Stimulated activated CD4-positive, alpha-beta T cell treated with anti-CD3 and anti-CD28 coated beads, Interleukin-1b, Interleukin-23, amount 100 ng/mL, for 48 hours (primary cell): ENCODE data around the gene RAB8A.

Experiments used
- DNase-seq: peaks from one replicate; pipeline ENCODE4 v3.0.0-alpha.2; 2020

RAB8A gene

DNA sequence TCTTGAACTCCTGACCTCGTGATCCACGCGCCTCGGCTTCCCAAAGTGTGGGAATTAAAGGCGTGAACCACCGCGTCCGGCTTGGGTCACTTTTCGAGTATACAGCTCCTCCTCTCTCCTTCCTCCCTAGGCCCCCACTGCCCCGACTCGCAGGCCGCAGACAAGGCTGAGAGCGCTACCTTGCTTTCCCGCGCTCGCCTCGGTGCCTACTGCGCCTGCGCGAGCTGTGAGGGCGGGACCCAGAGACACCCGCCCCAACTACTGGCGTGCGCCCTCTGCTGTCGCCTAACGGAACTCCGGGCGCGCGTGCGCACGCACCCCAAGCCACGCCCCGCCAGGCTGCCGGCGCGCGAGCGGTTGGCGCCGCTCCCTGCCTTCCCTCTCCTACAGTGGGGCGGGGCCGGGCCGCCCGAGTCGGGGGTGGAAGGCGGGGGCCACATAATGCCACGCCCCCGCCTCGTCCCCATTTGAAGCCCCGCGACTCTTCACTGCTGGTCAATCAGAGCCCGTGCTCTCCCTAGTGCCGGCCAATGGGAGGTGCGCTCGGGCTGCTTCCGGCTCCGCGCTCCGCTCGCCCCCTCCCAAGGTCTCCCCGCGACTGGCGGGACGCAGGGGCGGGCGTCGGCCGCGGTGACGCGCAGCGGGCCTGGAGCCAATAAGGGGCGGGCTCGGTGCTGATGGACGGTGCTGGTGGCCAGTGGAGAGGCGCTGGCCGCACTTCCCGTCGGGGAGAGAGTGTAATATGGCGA lies at the start of gene RAB8A:
RAB8A (plus strand) TSS at position 730 of the 749 bp plus-strand sequence; CDS start at position 743, 13 bp downstream.
- peak; percentile 98 for DNase-seq

DNA sequence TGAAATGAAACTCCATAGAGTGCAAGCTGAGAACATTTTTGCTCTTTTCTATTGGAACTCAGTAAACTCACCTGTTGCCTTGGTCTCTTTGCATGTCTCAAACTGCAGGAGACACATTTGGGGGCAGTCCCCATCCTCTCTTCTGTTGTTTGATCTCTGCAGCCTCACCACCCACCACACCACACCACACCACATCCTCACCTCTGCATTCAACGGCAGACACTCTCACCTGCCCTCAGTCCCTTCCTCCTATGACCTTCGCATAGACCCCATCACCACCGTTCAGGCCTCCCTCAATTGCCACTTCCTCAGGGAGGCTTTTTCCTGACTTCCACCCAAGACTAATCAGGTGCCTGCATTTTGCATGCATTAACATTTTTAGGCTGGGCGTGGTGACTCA lies 49.7 kb upstream of the RAB8A start:
- DNase-seq = no peak

DNA sequence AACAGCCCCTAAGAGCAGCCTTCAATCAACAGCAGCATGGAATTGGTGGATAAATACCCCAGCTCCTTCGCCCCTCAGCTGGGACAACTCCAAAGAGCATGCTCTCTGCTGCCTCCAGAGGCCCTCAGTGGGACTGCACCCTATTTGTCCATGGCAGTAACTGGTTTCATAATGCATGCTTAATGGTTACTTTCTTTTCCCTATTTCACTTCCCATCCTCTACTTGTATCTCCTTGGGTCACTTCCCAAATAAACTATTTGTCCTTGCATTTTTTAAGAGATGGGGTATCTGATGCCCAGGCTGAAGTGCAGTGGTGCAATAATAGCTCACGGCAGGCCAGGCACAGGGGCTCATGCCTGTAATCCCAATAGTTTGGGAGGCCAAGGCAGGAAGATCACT lies 48.9 kb upstream of the RAB8A start:
- peak; percentile 66 for DNase-seq

DNA sequence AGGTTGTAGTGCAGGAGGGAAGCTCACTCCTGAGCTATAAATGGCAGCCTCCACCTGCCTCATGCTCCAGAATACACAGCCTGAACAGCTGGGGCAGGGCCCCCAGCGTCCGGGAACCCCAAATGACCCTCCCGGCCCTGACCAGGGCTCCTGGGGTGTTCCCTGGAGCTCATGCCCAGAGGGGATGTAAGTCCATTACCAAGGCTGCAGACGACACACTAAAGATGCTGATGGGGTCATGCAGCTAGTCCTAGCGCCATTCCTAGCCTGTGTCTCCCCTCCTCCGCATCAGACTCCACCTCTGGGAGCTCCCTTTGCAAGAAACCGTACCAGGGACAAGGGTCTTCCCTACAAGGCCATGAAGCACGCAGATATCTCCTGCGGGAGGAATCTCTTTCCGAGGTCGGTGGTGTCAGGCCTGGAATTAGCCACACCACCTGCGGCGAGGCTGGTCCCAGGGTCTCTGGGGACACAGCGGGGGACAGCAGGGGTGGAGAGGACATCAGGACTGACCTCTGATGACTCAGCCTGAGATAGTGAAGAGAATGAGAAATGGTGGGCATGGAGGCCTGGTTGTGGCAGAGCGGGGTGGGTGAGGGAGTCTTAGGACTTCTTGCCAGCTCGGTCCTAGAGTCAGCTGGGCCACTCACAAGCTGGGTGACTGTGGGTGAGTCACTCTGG lies 47.3 kb upstream of the RAB8A start:
- DNase-seq = no peak

DNA sequence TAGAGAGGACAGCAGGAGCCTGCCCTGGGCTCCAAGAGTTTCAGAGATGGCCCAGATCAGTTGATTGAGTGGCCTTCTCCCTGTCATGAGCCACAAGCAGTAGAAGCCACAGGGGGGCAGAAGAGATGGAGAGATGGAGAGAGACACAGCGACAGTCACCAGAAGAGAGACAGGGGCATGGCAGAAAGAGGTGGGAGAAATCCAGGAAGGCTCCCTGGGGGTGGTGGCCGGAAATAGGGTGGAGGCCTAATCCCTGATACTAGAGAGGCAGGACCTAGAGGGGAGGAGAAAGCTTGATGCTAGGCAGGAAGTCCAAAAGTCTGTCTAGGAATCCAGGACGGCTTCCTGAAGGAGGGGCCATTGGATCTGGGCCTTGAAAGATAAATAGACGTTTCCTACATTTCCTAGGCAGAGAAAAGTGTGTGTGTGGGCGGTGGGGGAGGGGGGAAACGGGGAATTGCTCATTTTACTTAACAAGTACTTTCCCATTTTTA lies 45.0 kb upstream of the RAB8A start:
- DNase-seq = peak; percentile 61

DNA sequence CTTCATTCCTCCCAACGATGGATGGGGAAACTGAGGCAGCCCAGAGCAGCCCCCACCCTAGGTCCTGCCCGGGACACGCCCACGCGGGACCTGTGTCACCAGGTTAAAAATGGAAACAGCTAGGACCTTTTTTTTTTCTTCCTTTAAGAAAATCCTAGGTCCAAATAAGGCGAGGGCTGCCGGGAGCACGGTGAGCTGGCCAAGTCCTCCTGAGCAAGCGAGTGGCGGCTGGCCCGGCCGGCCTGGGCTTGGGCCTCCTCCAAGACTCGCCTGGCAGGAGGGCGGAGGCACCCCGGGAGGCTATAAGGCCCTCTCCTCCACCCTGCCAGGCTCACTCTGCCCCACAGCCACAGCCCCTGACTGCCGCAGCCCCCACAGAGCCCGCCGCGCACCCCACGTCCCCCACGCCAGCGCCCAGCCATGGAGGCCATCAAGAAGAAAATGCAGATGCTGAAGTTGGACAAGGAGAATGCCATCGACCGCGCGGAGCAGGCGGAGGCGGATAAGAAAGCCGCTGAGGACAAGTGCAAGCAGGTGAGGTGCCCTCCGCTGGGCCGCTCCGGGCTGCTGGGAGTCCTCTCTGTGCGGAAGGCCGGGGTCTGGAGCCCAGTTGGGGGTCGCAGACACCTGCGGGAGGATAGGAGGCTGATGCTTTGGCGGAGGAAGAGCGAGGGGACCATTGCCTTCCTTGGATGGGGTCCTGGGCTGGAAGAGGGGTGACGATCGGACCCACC lies 44.3 kb upstream of the RAB8A start:
- no peak for DNase-seq

DNA sequence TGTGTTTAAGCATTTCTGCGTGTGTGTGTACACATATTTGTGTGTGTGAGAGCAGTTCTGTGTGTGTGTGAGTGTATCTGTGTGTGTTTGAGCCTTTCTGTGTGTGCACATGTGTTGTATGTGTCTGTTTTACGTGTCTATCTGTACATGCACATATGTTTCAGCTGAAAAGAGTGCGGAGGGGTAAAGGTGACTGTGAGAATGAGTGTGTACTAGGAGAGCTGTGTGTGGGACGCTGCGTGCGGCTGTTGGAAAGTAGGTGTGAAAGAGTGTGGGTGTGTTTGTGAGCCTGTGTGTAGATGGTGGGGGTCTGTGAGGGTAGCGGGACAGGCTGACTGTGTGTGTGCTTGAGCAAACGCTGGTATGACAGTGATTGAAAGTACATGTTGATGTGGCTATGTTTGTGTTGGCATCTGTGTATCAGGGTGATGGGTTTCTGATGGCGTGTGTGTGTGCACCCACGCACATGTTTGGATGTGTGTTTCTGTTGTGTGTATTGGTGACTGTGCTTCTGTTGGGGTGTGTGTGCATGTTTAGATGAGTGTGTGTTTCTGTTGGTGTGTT lies 42.9 kb upstream of the RAB8A start:
- no peak for DNase-seq

DNA sequence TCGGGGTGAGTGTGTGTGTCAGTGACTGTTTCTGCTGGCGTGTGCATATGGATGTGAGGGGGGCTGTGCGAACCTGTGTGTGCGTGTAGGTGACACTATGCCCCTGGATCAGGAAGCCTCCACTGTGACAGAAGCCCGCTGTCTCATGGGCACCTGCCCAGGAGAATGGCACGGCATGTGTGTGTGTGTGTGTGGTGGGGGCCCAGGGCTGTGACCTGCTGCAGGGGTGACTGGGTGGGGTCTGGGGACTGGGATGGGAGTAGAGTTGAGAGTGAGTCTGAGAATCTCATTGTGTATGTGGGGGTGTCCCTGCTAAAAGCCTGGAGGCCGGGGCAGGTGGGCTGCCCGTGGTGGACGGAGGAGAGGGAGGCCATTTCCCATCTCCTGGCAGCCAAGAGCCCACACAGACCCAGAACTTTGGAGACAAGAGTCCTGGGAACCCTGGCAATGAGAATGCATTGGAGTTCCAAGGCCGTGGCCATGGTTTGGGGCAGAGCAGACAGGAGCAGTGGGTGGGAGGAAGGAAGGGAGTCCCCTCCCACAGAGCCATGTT lies 41.8 kb upstream of the RAB8A start:
- no peak for DNase-seq

DNA sequence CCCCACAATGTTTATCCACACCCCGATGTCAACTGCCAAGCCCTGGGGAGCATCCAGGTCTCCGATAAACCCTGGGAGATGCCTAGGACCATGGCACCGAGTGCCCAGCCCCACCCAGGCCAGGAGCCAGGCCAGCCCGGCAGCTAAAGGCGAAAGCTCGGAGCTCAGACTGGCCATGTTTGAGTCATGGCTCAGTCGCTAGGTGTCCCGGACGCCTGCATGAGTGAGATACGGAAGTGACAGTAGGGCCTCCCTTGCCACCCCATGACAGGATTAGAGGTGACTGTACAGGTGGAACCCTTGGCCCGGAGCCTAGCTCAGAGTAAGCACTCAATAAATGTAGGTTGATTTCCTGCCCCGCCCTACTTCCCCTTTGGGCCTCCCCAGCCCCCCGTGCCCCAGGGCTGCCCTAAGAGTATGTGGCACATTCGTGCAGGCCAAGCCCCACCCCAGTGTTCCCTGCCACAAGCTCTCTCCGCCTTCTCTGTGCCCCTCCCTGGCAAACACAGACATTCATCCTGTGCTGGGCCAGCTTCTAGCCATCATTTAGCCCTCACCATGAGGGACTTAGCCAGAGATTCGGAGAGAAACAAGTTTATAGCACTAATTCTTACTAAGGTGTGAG lies 41.2 kb upstream of the RAB8A start:
- DNase-seq = peak; percentile 90

DNA sequence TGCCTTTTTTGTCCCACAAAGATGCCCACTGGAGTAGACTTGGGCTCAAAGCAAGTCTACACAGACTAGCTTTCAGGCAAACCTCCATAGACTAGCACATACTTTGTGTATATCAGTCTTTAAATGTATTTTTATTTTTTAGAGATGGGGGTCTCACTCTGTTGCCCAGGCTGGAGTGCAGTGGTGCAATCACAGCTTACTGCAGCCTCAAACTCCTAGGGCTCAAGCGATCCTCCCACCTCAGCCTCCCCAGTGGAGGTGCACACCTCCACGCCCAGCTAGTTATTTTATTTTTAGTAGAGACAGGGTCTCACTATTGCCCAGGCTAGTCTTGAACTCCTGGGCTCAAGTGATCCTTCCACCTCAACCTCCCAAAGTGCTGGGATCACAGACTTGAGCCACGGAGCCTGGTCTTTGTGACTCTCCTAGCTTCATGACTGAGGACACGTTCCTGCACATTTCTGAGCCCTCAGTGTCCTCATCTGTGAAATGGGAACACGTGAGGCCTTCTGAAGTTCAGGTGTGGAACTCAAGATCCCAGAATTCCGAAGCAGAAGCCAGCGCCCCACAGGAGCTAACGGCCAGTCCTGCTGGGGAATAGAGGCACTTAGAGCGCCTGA lies 40.5 kb upstream of the RAB8A start:
- no peak for DNase-seq

DNA sequence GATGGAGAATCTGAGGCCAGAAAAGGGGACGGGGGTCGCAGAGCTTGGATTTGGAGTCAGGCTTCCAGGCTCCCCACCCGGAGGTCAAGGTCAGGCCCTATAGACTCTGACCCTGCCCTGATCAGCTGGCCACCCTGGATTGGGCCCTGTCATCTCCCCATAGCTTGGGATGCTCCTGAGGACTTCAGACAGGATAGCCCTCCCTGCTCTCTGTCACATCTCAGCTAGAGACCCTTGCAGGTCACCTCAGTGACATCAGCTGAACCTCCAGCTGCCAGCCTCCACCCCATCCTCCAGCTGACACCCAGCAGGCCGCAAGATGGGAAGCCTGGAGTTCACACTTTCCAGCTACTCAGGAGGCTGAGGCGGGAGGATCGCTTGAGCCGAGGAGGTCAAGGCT lies 38.2 kb upstream of the RAB8A start:
- DNase-seq = no peak

DNA sequence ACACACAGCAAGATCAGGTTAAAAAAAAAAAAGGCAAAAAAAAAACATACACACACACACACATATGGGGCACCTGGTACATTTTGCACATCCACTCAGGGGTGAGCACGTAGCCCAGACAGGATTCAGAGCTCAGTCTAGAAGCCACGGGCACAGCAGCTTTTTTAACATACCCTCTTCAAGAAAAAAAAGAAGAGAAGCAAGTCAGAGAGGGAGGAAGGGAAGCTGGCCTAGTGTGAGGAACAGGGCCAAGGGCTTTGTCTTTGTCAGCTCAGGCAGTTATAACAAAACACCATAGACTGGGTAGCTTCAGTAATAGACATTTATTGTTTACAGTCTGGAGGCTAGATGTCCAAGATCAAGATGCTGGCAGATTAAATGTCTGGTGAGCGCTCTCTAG lies 37.7 kb upstream of the RAB8A start:
- DNase-seq = no peak

DNA sequence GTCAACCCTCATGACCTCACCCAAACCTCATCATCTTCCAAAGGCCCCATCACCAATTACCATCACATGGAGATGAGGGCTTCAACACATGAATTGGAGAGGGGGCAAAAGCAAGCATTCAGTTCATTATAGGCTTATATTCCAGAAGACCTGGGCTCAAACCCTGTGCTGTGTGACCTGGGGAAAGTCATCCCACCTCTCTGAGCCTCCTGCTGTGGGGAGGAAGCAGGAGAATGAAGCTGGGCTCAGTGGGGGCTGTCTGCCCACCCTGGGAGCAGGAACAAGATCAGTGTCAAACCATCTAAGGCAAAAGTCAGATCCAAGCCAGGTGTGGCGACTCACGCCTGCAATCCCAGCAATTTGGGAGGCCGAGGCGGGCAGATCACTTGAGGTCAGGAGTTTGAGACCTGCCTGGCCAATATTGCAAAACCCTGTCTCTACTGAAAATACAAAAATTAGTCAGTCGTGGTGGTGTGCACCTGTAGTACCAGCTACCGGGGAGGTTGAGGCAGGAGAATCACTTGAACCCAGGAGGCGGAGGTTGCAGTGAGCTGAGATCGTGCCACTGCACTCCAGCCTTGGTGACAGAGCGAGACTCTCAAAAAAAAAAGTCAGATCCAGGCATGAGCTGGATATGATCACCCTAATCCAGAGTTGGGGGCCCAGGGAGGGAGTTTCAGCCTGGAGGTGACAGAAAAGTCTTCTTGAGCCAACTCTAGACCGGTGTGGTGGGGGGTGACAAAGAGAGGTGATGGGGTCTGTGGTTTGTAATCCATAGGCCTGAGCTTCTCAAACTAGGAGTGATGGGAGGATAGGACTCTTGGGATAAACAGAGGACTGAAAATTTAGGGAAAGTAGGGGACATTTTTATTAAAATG lies 37.0 kb upstream of the RAB8A start:
- no peak for DNase-seq

DNA sequence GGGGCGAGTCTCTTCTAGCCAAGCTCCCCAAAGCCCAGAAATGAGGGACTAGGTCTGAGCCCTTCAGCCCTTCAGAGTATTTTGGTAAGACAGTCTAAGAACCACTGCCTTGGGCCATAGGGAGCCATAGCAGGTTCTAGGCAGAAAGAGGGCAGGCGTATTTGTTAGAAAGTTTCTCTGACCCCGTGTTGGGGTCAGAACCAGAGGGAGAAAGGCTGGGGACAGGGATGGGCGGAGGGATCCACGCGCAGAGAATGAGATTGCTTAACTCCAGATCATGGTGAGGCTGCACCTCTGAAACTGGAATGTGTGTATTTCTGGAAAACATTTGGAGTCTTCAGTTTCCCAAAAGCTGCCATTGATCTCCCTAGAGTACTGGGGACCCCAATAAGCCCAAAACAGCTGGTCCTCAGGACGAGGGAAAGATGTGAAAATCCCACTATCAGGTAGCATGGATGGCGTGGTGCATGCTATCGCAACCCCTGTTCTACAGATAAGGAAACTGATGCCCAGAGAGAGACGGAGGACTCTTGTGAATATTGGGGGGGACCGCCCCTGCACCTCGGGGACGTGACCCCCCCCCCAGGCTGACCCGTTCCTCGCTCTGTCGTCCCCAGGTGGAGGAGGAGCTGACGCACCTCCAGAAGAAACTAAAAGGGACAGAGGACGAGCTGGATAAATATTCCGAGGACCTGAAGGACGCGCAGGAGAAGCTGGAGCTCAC lies 36.1 kb upstream of the RAB8A start:
- DNase-seq = no peak

DNA sequence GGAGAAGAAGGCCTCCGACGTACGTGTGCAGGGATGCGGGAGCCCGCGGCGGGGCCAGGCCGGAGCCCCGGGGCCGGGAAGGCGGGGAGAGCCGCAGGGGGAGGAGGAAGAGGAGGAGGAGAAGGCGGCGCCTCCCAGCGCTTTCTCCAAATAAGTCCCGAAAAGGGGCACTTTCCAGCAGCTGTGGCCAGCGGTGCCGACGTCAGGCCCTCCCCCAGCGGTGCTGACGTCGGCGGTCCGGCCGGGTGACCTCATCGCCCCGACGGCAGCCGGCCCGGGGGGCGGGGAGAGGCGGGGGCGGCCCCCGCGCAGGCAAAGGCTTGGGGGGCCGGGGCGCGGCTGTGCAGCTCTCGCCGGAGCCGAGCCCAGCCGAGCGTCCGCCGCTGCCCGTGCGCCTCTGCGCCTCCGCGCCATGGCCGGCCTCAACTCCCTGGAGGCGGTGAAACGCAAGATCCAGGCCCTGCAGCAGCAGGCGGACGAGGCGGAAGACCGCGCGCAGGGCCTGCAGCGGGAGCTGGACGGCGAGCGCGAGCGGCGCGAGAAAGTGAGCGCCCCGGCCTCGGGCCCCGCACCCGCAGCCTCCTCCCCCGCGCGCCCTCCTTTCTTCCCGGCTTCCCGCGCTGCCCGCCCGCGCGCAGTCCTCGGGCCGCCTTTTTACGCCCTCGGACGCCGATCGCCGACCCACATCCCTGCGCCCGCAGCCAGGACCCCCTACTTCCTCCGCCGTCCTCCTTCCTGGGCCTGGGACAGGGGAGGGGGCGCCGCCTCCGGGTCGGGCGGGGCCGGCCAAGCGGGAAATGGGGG lies 35.3 kb upstream of the RAB8A start, which contains the start of gene TPM4:
TPM4 (plus strand) TSS at position 342 of the 804 bp plus-strand sequence; CDS start at position 413, 71 bp downstream.
- DNase-seq = peak; percentile 92

DNA sequence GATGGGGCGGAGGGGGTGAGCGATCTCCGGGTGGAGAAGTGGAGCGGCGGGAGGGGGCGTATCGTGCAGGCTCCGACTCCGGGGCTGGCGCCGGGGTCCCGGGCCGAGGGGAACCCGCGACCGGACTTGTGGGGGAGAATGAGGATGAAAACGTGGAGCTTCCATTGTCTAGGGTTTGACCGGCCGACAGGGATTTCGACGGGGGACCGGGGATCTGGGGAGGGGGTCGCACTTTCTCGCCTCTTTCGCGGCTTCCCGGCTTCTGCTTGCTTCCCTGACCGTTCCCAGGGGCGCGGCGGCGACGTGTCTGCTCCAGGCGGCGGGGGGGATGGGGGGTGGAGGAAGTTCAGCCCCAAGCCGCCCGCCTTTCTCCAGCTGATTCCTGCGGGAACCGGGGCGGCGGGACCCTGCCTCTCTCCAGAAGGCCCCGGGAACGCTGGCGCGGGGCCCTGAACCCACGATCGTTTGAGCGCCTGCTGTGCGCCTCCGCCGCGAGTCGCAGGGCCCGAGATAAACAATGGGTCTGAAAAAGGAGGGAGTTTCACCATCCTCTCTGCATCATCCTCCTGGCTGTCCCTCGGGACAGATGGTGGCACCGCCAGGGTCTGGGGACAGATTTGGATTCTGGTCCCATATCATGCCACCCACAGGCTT lies 34.6 kb upstream of the RAB8A start:
- DNase-seq = no peak

DNA sequence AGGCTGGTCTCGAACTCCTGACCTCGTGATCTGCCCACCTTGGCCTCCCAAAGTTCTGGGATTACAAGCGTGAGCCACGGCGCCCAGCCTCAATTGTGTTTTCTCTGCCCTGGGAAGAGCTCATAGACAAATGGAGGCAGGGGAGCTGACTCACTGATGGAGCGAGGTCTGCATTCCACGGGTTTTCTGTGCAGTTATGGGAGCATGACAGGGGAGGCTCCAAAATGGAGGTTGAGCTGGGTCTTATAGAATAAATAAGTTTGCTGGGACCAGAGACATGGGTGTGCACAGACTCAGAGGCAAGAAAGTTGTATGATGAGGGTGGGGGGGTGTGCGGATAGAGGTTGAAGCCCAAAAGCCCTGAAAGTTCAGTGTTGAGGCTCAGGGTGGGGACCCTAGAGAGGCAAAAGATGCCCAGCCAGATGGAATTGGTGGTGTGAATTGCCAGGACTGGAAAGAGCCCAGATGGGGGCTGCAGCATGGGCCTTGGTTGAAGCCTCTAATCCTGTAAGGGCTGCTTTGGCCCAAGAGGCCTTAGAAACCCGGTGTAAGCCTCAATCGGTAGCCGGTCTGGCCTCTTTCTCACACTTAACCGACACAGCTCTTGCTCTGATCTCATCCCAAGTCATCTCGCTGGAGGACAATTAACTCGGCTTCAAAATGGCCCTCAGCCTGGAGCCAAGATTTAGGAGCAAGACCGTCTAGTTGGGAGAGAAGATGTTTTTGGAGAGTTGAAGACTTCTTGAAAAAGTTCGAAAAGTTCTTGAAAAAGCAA lies 33.5 kb upstream of the RAB8A start:
- DNase-seq = peak; percentile 38
